ENCODE measurements around the gene BLOC1S3.

BLOC1S3 gene

DNA sequence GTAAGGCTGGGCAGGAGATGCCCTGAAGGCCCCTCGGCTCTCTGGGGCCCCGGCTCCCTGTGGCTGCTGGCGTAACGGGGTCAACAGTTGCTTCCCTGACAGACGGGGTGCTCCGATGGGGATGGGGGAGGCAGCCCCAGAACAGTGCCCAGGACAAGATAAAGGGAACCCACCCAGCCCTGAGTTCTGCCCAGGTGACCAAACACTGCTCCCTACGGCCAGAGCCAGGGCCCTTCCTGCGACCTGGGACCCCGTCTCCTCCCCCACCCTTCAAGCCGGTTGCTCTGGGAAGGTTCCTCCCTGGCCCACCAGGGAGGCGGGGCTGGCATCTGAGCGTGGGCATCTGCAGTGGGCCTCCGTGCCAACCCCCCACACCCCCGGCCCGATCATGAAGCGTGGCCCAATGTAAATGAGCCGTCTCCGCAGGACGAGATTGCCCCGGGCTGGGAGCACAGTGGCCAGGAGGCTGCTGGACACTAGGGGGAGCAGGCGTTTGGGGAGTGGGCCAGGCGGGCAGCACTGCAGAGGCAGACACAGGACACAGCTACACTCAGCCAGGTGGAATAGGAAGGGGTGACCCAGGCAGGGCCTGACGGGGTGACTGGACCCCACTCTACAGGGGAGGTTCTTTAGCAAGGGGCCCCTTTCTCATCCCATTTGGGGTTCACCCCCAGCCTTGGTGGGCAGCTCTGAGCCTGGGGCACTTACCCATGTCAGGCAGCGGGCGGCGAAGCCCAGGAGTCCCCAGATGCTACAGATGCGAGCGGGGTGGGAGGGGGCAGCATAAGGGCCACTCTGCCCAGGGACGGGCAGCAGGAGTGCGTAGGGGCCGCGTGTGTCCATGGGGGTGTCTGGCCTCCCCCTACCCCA is 16.6 kb upstream of the BLOC1S3 start:
- DNase-seq (ENCODE audit: low read depth, low spot score): no peak

DNA sequence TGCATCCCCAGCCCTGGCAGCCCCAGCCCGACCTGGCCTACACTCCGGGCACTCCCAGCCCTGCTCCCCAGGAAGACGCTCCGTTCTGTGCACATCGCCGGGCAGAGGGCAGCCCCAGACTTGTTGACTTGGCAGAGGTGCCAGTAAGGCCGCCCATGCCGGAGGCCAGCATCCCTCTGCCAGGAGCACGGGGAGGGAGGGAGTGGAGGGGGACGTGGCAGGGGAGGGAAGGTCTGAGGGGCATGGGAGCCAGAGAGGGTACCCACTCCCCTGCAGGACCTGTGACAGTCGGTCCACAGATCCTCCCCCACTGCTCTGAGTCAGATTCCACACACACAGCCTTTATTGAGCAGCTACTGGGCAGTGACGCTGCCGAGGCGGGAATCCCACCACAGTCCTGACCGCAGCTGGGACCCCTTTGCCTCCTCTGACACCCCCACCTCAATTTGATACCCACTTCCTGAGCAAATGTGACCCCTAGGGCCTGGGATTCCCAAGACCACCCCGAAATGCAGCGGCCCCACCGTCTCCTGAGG is 15.9 kb upstream of the BLOC1S3 start:
- no peak for DNase-seq (ENCODE audit: low read depth, low spot score)

DNA sequence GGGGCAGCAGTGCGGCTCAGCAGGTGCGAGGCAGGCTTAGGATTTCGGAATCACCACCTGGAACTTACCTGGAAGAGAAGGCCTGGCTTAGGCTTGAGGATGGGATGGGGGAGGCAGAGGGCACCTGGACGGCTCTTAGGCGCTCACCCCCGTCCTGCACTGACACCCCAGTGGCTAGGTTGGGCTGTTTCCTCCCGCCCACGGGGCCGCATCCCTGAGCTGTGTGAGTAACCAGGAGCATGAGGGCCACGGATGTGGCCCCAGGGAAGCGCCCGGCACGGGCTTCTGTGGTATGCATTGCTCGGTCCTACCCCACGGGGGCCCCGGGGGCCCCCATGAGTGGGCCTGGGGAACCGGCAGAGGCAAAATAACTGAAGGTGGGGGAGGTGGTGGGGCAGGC is 15.4 kb upstream of the BLOC1S3 start:
- no peak for DNase-seq (ENCODE audit: low read depth, low spot score)

DNA sequence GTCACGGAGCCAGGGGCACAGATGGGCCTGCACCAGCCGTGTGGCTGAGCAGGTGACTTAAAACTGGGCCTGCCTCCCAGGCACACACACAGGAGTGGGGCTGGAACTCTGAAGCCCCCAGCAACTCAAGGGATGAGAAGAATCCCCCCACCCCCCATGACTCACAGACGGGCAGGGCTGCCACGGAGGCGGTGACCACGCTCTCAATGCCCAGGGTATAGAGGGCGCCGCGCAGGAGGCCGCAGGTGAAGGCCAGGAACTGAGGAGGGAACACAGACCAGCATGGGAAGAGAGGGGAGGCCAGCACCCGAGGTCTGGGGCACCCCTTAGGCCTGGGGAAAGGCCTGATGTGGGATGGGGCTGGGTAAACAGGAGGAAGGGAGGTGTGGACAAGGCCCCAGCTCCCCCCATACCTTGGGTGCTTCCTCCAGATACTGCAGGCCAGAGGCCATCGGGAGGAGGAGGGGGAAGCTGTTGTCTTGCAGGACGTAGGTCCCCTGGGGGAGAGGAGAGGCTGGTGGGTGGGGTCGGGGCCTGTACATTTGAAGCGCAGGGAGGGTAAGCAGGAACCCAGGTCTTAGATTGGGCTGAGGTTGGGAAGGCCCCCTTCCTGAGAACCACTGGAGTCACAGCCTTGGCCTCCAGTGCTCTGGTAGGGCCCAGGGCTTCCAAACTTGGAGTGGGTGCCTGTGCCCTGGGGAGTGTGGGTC is 14.7 kb upstream of the BLOC1S3 start:
- no peak for DNase-seq (ENCODE audit: low read depth, low spot score)

DNA sequence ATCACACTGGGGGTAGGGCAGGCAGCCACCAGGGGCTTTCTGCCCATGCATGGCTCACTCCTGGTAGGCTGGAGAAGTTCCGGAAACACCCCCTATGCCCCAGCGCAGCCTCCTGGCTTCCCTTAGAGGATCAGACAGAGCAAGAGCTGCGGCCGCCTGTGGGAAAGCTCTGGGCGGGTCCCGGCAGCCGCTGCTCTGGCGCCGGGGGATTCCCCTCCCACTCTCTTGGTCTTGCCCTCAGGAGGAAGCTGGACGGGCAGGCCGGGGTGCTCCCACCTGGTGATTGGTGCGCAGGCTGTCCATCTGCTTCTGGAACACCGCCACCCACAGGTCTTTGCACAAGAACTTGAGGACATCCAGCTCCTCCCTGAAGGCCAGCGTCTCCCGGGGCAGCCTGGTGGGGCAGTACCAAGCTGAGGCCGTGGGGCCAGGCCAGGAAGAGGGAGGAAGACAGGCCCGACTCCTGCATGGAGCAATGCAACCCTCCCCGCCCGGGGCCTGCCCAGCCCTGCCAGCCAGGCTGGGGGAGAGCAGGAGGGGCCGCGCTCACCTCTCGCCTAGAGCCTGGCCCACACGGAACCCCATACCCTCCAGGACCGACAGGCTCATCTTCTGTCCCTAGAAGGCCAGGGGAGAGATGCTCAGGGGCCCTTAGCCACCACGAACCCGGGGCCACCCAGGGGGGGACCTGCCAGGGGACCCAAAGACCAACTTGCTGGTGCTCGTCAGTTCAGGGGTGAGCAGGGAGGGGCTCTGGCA is 13.8 kb upstream of the BLOC1S3 start:
- DNase-seq (ENCODE audit: low read depth, low spot score): peak; percentile 21

DNA sequence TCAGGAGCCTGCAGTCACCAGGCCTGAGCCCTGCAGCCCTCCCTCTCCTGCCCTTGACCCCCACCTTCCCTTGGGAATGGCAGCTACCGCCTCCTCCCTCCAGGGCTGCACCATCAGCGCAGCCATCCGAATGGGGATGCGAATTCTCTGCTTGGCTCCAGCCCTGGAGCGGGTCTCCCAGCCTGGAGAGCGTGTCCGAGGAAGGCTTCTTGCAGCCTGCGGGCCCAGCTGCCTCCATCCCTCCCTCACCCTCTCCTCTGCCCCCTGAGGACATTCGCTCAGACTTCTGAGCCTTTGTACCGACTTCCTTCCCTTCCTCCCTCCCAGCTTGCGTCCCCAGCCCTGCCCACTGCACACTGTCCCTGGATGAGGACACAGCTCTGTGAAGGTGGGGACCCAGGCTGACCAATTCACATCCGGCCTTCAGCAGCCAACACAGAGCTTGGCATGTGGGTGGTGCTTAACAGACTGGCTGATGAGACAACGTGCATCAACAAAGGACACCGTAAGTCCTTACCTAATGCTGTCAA is 11.8 kb upstream of the BLOC1S3 start:
- no peak for DNase-seq (ENCODE audit: low read depth, low spot score)

DNA sequence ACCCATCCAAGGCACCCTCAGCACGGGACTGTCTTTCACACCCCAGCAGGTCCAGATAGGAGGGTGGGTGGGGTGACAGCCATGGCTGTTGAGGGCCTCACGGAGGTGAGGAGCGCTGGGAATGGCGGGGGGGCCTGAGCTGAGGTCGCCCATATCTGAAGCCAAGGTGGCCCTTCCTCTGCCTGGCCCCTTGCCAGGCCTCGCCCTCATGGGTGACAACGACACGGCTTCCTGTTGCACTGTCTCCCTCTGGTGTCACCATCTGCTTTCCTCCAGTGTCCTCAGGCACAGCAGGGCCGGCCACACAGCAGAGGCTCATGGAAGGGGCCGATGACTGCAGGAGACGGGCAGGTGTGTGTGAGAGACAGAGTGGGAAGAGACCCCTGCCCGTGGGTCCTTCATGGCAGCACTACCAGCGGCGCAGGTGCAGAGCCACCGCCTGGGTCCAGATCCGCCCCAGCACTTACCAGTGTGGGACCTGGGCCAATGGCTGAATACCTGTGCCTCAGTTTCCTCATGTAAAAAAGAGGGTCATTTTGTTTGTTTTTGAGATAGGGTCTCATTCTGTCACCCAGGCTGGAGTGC is 9.7 kb upstream of the BLOC1S3 start:
- no peak for DNase-seq (ENCODE audit: low read depth, low spot score)

DNA sequence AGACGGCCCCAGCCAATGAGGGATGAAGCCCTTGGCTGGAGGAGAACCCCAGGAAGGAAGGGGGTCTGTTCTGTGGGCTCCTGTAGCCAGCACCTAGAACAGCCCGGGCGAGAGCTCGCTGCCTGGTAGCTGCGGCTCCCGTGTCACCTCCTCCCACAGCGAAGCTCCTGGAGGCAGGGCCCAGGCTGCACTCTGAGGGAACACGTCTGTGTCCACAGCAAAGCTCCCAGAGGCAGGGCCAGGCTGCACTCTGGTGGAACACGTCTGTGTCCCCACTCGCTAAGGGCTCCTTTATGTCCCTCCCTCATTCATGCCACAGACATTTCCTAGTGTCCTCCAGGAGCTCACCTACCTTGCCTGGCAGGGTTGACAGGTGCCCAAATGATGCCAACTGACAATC is 9.0 kb upstream of the BLOC1S3 start:
- no peak for DNase-seq (ENCODE audit: low read depth, low spot score)

DNA sequence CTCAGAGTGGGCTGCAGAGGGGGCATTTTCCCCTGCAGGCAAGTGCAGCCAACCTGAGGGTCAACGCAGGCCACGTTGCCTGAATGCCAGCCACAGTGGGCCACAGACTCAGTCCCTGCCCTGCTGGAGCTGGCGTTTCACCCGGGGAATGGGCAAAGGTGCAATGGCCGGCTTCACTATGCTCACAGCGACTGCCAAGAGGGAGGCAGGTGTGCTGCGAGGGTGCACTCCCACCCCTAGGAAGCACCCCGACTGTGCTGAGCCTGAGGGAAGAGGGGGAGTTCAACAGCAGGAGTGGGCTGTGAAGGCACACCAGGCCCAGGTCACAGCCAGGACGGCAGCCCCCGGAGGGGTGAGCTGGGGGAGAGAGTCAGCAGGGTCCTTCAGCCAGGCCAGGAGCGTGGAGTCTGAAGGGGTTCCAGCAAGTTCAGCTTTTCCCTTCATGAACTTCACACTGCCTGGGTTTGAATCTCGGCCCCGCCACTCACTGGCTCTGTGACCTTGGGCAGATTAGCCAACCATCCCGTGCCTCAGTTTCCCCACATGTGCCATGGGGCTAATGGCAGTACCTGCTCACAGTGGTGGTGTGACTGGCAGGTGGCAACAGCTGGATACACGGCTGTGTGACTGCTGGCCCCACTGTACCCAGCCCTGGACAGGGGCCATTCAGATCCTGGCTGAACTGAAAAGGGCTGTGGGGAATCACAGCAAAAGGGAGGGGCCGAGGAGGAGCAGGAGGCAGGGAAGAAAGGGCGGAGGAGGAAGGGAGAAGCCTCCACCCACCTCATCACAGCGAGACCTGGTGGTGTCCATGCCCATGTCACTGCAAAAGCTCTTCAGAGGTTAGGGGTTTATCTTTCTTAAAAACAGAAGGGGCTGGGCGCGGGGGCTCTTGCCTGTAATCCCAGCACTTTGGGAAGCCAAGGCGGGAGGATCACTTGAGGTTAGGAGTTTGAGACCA is 8.2 kb upstream of the BLOC1S3 start:
- no peak for DNase-seq (ENCODE audit: low read depth, low spot score)

DNA sequence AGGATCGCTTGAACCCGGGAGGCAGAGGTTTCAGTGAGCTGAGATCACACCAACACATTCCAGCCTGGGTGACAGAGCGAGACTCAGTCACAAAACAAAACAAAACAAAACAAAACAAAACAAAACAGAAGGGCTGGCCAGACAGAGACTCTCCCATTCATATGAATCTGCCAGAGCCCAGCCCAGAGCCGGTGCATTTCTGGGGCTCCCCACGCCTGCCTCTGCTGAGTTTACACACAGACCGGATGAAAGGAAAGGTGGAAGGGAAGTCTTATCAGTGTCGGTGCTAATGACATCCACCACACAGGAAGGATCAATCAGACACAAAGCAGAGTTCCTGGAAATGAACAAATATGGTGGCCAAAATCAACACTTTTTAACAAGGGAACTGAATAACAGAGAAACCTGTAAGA is 7.4 kb upstream of the BLOC1S3 start:
- no peak for DNase-seq (ENCODE audit: low read depth, low spot score)

DNA sequence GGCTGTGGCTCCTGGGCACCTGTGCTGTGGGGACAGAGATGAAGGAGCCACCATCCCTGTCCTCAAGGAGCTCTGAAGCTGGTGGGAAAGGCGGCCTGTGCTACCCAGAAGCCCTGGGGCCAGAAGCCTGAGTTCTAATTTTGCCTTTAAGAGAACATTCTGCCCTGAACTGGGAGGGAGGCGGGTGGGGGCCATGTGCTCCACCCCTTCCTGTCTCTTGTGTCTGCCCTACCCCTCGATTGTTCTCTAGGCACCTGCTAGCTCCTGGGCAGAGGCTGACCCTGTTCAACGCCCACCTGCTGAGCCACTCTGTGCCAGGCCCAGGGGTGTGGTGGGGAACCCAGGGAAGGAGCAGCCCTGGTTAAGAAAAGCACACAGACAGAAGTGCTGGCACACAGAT is 6.4 kb upstream of the BLOC1S3 start:
- no peak for DNase-seq (ENCODE audit: low read depth, low spot score)

DNA sequence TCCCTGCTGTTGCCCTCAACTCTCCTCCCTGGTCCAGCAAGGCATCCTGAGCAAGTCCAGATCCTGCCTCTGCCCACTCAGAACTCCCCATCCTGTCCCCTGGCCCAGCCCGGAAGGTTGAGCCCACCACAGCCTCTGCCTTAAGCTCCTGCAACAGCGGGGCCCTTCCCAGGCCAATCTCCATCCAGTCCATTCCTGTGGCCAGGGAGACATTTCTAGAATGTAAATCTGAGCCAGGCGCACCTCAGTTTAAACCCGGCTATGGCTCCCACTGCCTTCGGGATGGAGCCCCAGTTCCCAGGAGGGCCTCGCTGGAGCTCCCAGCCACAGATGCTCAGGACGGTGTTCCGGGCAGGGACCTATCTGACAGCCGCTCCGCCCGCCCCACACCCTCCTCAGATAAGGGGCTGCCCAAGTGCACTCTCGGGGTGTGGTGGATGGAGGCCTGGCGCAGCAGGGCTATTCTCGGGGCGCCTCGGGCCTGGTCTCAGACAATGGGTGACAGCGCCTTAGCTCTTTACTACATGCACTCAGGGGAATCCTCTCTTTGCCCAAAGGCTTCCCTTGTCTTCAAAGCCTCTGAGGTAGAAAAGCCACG is 5.9 kb upstream of the BLOC1S3 start:
- DNase-seq (ENCODE audit: low read depth, low spot score): no peak

DNA sequence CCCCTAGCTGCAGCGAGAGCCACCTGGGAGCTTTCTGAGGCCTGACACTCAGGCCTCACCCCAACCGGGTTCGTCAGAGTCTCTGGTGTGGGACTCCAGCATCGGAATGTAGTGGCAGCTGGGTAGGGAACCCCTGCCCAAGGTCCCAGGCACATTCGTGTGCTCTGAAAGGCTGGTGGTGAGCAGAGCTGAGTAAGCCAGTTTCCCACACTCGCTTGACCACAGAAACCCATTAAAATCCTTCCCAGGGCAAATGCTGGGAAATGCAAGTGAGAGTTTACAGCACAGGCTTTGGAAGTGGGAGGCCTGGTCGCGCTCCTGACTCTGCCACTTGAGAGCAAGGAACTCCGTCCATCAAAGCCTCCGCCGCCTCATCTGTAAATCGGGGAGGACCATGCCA is 4.8 kb upstream of the BLOC1S3 start:
- DNase-seq (ENCODE audit: low read depth, low spot score): no peak

DNA sequence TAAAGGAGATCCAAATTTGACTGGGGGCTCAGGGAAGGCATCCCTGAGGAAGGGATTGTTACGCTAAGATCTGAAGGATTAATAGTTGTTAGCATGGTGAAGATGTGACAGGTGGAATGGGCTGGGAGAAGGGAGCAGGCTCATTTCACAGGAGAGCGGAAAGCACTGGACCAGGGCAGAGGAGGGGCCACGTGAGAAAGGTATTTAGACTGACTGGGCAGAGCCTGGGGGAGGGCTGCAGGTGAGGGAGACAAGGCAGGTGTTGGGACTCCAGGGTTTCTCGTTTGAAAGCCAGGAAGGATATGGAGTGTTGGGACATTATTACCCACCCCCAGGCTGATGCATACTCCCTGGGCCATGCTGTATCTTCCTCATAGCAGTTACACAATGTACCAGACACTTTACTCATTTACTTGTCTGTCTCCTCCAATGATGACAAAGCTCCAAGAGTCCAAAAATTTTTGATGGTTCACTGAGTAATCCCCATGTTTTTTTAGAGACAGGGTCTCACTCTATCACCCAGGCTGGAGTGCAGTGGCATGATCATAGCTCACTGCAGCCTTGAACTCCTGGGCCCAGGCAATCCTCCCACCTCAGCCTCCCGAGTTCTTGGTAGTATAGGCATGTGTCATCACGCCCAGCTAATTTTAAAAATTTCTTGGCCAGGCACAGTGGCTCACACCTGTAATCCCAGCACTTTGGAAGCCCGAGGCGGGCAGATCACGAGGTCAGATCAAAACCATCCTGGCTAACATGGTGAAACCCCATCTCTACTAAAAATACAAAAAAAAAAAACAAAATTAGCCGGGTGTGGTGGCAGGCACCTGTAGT is 2.9 kb upstream of the BLOC1S3 start:
- no peak for DNase-seq (ENCODE audit: low read depth, low spot score)

DNA sequence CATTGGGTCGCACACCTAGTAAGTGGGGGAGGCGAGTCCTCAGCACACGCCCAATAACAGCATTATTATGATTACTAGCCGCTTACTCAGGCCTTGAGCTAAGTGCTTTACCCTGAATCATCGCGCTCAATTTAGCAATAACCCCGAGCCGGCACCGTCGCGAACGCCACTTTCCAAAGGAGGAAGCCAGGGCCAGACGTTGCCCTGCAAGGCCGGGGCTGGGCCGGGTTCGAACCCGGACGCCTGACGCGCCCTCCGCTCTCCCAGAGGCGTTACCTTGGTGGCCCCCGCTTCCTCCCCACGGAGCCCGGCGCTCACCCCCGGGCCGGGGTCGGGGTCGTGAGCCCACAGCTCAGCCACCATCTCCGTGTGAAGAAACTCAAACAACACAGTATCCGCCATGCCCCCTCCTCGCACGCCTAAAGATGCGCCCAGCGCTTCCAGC is 745 bp upstream of the BLOC1S3 start, which contains the start of gene TRAPPC6A:
TRAPPC6A (minus strand) TSS at position 421 of the 445 bp plus-strand sequence; CDS start at position 402, 19 bp downstream.
- DNase-seq (ENCODE audit: low read depth, low spot score): no peak

DNA sequence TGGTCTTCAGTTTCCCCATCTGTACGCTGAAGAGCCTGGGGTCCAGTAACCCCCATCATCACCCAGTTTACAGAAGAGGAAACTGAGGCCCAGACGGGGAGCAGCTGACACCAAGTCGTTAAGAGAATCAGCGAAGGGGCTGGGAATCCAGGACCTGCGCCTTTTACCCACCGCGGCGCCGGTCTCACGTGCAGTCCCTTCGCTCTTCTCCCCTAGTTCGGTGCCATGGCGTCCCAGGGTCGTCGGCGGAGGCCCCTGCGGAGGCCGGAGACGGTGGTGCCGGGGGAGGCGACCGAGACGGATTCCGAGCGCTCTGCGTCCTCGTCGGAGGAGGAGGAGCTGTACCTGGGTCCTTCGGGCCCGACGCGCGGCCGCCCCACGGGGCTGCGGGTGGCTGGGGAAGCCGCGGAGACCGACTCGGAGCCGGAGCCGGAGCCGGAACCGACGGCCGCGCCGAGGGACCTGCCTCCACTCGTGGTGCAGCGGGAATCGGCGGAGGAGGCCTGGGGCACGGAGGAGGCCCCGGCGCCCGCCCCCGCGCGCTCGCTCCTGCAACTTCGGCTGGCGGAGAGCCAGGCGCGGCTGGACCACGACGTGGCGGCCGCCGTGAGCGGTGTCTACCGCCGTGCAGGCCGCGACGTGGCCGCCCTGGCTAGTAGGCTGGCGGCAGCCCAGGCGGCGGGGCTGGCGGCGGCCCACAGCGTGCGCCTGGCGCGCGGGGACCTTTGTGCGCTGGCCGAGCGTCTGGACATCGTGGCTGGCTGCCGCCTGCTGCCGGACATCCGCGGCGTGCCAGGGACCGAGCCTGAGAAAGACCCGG is 698 bp downstream of the BLOC1S3 start:
- no peak for DNase-seq (ENCODE audit: low read depth, low spot score)

DNA sequence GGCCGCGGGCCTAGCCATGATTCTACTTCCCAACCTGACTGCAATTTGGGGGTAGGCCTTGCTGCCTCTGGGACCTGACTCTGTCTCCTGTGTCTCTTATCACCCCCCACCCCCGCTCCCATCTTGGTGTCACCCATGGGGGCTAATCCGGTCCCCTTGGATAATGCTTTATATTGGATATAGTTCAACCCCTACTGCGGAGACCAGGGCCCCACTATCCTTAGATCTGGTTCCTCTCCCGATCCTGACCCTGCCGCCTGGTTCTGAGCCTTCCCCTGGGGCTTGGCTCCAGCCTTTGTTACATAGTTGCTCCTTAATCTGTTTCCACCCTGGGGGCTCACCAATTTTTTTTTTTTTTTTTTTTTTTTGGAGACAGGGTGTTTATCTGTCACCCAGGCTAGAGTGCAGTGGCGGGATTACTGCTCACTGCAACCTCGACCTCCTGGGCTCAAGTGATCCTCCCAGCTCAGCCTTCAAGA is 1.3 kb downstream of the BLOC1S3 start:
- no peak for DNase-seq (ENCODE audit: low read depth, low spot score)

DNA sequence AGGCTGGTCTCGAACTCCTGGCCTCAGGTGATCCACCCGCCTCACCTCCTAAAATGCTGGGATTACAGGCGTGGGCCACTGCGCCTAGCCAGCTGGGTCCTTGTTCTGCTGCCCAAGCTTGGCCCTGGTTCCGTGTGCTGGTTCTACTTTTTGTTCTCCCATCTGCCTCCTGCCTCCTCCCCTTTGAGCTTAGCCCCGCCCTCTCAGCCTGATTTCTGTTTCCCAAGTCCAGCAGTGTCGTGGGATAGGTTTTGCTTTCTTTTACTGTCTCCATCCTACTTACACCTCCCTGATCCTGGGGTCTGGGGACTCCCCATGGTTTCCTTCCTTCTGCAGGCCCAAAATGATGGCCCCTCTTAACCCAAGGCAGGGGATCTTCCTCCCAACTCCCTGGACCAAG is 2.4 kb downstream of the BLOC1S3 start:
- DNase-seq (ENCODE audit: low read depth, low spot score): no peak
